Breast epithelium (tissue), 4 donors: ENCODE results near the gene UFSP1. TPM values are rescaled to one million over a fixed set of nuclear protein-coding genes. Genes with fewer than 3 reads are reported as not detected.

Source experiments
- DNase-seq, 2 donors: peaks; one replicate each; pipeline ENCODE4 v3.0.0-alpha.2; 2019; ENCODE audit warnings: low spot score in 2 of 2
- H3K27ac ChIP-seq, 2 donors: fragments of 200-600 bp; sonication (generic) in 1 of 2; one replicate each; pipeline ENCODE4 v1.5.1; 2016 to 2019; ENCODE audit warnings: mild to moderate bottlenecking in 1 of 2
- H3K27me3 ChIP-seq, 2 donors: fragments of 200-600 bp; sonication (generic) in 1 of 2; one replicate each; pipeline versions ENCODE4 v1.5.1 to v1.6.0; 2017 to 2019; ENCODE audit warnings: control low read depth in 1 of 2, mild to moderate bottlenecking in 1 of 2
- H3K36me3 ChIP-seq: fragments of 200-600 bp; one replicate; pipeline ENCODE4 v1.5.1; 2019
- H3K4me1 ChIP-seq, 2 donors: fragments of 200-600 bp; sonication (generic); one replicate each; pipeline ENCODE4 v1.5.1; 2016 to 2019; ENCODE audit warnings: control low read depth in 1 of 2
- H3K4me3 ChIP-seq, 3 donors: fragments of 200-600 bp; sonication (generic); 1 replicate in 2 of 3; 2 replicates in 1 of 3; pipeline ENCODE4 v1.5.1; 2016 to 2019; ENCODE audit warnings: mild to moderate bottlenecking in 3 of 3, moderate library complexity in 2 of 3
- H3K9me3 ChIP-seq, 2 donors: fragments of 200-600 bp; sonication (generic) in 1 of 2; one replicate each; pipeline ENCODE4 v1.5.1; 2016 to 2019; ENCODE audit warnings: control low read depth in 1 of 2
- CTCF ChIP-seq, 3 donors: fragments of 450-650 bp; IDR thresholded peaks; one replicate each; pipeline ENCODE4 v1.5.1; 2016 to 2017; ENCODE audit warnings: antibody characterized with exemption in 3 of 3, mild to moderate bottlenecking in 3 of 3, moderate library complexity in 3 of 3
- POLR2A ChIP-seq: fragments of 450-650 bp; IDR thresholded peaks from one replicate; pipeline ENCODE4 v1.6.1; 2016; ENCODE audit warnings: antibody characterized with exemption, mild to moderate bottlenecking, moderate library complexity
- POLR2AphosphoS5 ChIP-seq, 3 donors: sonication (generic); formaldehyde crosslinking; IDR thresholded peaks; one replicate each; pipeline ENCODE4 v1.6.1; 2017; ENCODE audit warnings: antibody characterized with exemption in 3 of 3
- intact Hi-C: fragments of 100-400 bp; cut with DNase I; formaldehyde crosslinking; loops from one replicate; pipeline ENCODE4 v1.15.1; 2023; ENCODE audit warnings: low total_unique reads
- total RNA-seq, 3 donors: library from RNA; depleted of rRNA; stranded (reverse); fragments of >200 nt; gene quantifications; one replicate each; pipeline ENCODE4 v1.1.0, GENCODE V29; 2016

UFSP1 gene
- total RNA-seq, 3 donors from 2014 or later = 2.9 to 4.2 (median 3.7) TPM

GRCh38 chr7:100839361-100839760, 50.2 kb downstream of the UFSP1 start:
- no peak overlapping the region for H3K4me3 ChIP-seq
- TF ChIP-seq POLR2AphosphoS5 (IDR thresholded peaks at IDR 0.05) (no peak), POLR2A (no peak), CTCF (IDR thresholded peaks at IDR 0.05) (no peak)
- intact Hi-C loops = no loop called here
- peaks cover 0 to 8% of the 10 kb centered on the region in 2 donors for H3K4me1 ChIP-seq
- H3K36me3 ChIP-seq = no peaks in the 10 kb centered on the region
- no peaks in the 10 kb centered on the region for H3K9me3 ChIP-seq
- H3K27ac ChIP-seq = no peak overlapping the region
- no peaks in the 10 kb centered on the region for H3K27me3 ChIP-seq
- DNase-seq = no peak

Other genes with a start within 250 kb of the UFSP1 start
- under 1 TPM in 1 of 3 donors, not detected in 2; 0.48 TPM for gene TFR2, start 248.2 kb downstream of the UFSP1 start, total RNA-seq
- not detected for gene ACTL6B, start 233.3 kb downstream of the UFSP1 start, total RNA-seq
- 100 to 1,000 TPM; 113 to 197 (median 173) TPM for gene GNB2, start 216.0 kb downstream of the UFSP1 start, total RNA-seq
- 10 to 100 TPM; 25.0 to 39.0 (median 34.8) TPM for gene GIGYF1, start 195.5 kb downstream of the UFSP1 start, total RNA-seq
- gene POP7, start 183.6 kb downstream of the UFSP1 start, total RNA-seq = 10 to 100 TPM; 25.8 to 28.2 (median 27.4) TPM
- gene EPO, start 169.2 kb downstream of the UFSP1 start, total RNA-seq = not detected
- not detected for gene ZAN, start 156.1 kb downstream of the UFSP1 start, total RNA-seq
- 10 to 100 TPM; 21.4 to 64.9 (median 31.8) TPM for gene EPHB4, start 62.2 kb downstream of the UFSP1 start, total RNA-seq
- gene SLC12A9, start 37.0 kb downstream of the UFSP1 start, total RNA-seq = 10 to 100 TPM; 13.3 to 18.0 (median 16.7) TPM
- 10 to 100 TPM; 45.3 to 62.8 (median 49.8) TPM for gene TRIP6, start 22.3 kb downstream of the UFSP1 start, total RNA-seq
- 100 to 1,000 TPM in 2 of 3 donors, 10 to 100 TPM in 1; 45.8 to 111 (median 104) TPM for gene SRRT, start 14.6 kb downstream of the UFSP1 start, total RNA-seq
- 1 to 10 TPM in 2 of 3 donors, under 1 TPM in 1; 0.64 to 4.3 (median 3.2) TPM for gene ACHE, start 6.2 kb upstream of the UFSP1 start, total RNA-seq
- under 1 TPM; under 0.01 to 0.29 (median 0.16) TPM for gene MUC3A, start 59.8 kb upstream of the UFSP1 start, total RNA-seq
- gene MUC12, start 79.8 kb upstream of the UFSP1 start, total RNA-seq = 1 to 10 TPM in 2 of 3 donors, not detected in 1; 1.4 to 5.2 TPM
- under 1 TPM in 1 of 3 donors, not detected in 2; under 0.01 TPM for gene MUC17, start 130.4 kb upstream of the UFSP1 start, total RNA-seq
- gene TRIM56, start 195.8 kb upstream of the UFSP1 start, total RNA-seq = 10 to 100 TPM; 14.1 to 21.6 (median 19.9) TPM
- 10 to 100 TPM in 1 of 3 donors, 1 to 10 TPM in 2; 6.2 to 24.3 (median 7.4) TPM for gene SERPINE1, start 237.4 kb upstream of the UFSP1 start, total RNA-seq